RPMI7951 (cell line): ENCODE data around the gene STX17. TPM values are rescaled to one million over a fixed set of nuclear protein-coding genes. Genes with fewer than 3 reads are reported as not detected.

Experiments used
- DNase-seq: peaks from one replicate; pipeline ENCODE4 v3.0.0-alpha.2; 2012; ENCODE audit warnings: low read depth
- total RNA-seq: library from RNA; depleted of rRNA; stranded (reverse); fragments of >200 nt; shearing (Covaris generic); gene quantifications from 2 replicates; pipeline ENCODE4 v1.2.3, GENCODE V29; 2014

STX17 gene
- total RNA-seq, 1 experiment from 2014 or later: 12.4 TPM

GRCh38 chr9:99905833-99906402 is 536 bp upstream of the STX17 start:
- DNase-seq: peak; percentile 20

GRCh38 chr9:99907208-99907532 is 716 bp downstream of the STX17 start:
- no peak for DNase-seq

GRCh38 chr9:99911600-99911999 is 5.1 kb downstream of the STX17 start:
- DNase-seq: no peak

GRCh38 chr9:99916650-99917049 is 10.2 kb downstream of the STX17 start:
- DNase-seq: no peak

GRCh38 chr9:99918134-99918533 is 11.7 kb downstream of the STX17 start:
- no peak for DNase-seq

- DNase-seq: no peak
Observed at GRCh38 chr9:99919930-99920329, 13.5 kb downstream of the STX17 start.

- no peak for DNase-seq
Observed at GRCh38 chr9:99921875-99922710, 15.6 kb downstream of the STX17 start.

- DNase-seq: no peak
Observed at GRCh38 chr9:99922711-99923030, 16.2 kb downstream of the STX17 start.

GRCh38 chr9:99925541-99925940 is 19.1 kb downstream of the STX17 start:
- DNase-seq: no peak

GRCh38 chr9:99929652-99930051 is 23.2 kb downstream of the STX17 start:
- no peak for DNase-seq

- no peak for DNase-seq
Observed at GRCh38 chr9:99931155-99931840, 24.8 kb downstream of the STX17 start.

- DNase-seq: no peak
Observed at GRCh38 chr9:99936947-99937587, 30.6 kb downstream of the STX17 start.

GRCh38 chr9:99947395-99947794 is 40.9 kb downstream of the STX17 start:
- no peak for DNase-seq

- DNase-seq: no peak
Observed at GRCh38 chr9:99948482-99948881, 42.0 kb downstream of the STX17 start.

- no peak for DNase-seq
Observed at GRCh38 chr9:99948896-99949295, 42.4 kb downstream of the STX17 start.

GRCh38 chr9:99953861-99954507 is 47.5 kb downstream of the STX17 start:
- no peak for DNase-seq

GRCh38 chr9:99954819-99955218 is 48.4 kb downstream of the STX17 start:
- DNase-seq: no peak

GRCh38 chr9:99955606-99956005 is 49.2 kb downstream of the STX17 start:
- DNase-seq: no peak

GRCh38 chr9:99962680-99963261 is 56.3 kb downstream of the STX17 start:
- DNase-seq: peak; percentile 49

GRCh38 chr9:99964336-99964735 is 57.9 kb downstream of the STX17 start:
- no peak for DNase-seq

GRCh38 chr9:99966001-99966400 is 59.5 kb downstream of the STX17 start:
- no peak for DNase-seq

- peak; percentile 55 for DNase-seq
Observed at GRCh38 chr9:99966716-99967115, 60.3 kb downstream of the STX17 start.
